ENCODE data around the gene PRDM11. TPM values are rescaled to one million over a fixed set of nuclear protein-coding genes. Genes with fewer than 3 reads are reported as not detected.

The PRDM11 gene
- total RNA-seq, 1 donor from 2014 or later: 24.0 TPM

DNA sequence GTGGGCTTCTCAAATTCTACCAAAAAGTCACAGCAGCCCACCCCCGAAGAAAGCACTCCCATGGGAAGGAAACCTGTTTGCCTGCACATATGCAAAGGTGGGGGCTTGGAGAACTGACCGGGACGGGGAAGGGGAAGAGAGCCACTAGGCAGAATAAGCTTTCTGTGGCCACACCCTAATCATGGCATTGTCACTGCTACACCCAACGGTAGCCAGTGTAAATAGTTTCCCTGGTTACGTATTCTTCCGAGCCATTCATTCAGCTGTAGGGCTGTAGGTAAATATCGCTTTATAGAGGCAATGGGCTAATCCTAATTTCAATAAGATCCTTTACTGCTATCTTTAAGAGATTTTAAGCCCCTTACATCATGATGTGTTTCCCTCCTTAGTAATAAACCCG lies 61.7 kb downstream of the PRDM11 start:
- Mint-ChIP-seq H3K27me3 (no peaks in the 10 kb centered on the region), H3K4me3 (no peak overlapping the region), H3K9me3 (peaks cover under 1% of the 10 kb centered on the region), H3K27ac (no peak overlapping the region), H3K4me1 (ENCODE audit: unreplicated experiment) (peaks cover 20% of the 10 kb centered on the region), H3K36me3 (peaks cover 8% of the 10 kb centered on the region)
- DNase-seq (ENCODE audit: extremely low spot score, unreplicated experiment): no peak
- TF ChIP-seq, protein P1, sequence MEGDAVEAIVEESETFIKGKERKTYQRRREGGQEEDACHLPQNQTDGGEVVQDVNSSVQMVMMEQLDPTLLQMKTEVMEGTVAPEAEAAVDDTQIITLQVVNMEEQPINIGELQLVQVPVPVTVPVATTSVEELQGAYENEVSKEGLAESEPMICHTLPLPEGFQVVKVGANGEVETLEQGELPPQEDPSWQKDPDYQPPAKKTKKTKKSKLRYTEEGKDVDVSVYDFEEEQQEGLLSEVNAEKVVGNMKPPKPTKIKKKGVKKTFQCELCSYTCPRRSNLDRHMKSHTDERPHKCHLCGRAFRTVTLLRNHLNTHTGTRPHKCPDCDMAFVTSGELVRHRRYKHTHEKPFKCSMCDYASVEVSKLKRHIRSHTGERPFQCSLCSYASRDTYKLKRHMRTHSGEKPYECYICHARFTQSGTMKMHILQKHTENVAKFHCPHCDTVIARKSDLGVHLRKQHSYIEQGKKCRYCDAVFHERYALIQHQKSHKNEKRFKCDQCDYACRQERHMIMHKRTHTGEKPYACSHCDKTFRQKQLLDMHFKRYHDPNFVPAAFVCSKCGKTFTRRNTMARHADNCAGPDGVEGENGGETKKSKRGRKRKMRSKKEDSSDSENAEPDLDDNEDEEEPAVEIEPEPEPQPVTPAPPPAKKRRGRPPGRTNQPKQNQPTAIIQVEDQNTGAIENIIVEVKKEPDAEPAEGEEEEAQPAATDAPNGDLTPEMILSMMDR (conservative IDR thresholded peaks at IDR 0.05): no peak

- Mint-ChIP-seq H3K27me3 (no peaks in the 10 kb centered on the region), H3K4me3 (peak overlapping the region; percentile 20), H3K9me3 (no peaks in the 10 kb centered on the region), H3K4me1 (ENCODE audit: unreplicated experiment) (peaks cover 25% of the 10 kb centered on the region), H3K36me3 (peaks cover 12% of the 10 kb centered on the region), H3K27ac (peak overlapping the region; percentile 51)
- DNase-seq (ENCODE audit: extremely low spot score, unreplicated experiment): no peak
- TF ChIP-seq, protein P1 (conservative IDR thresholded peaks at IDR 0.05): no peak
Observed at GRCh38 chr11:45209000-45209879, 62.8 kb downstream of the PRDM11 start.

GRCh38 chr11:45209891-45210699 lies 63.7 kb downstream of the PRDM11 start:
- Mint-ChIP-seq H3K4me3 (peak overlapping the region; percentile 25), H3K27ac (peak overlapping the region; percentile 51), H3K4me1 (ENCODE audit: unreplicated experiment) (peaks cover 28% of the 10 kb centered on the region), H3K27me3 (no peaks in the 10 kb centered on the region), H3K9me3 (no peaks in the 10 kb centered on the region), H3K36me3 (peaks cover 12% of the 10 kb centered on the region)
- TF ChIP-seq, protein P1 (conservative IDR thresholded peaks at IDR 0.05): peak; percentile 32
- no peak for DNase-seq (ENCODE audit: extremely low spot score, unreplicated experiment)

DNA sequence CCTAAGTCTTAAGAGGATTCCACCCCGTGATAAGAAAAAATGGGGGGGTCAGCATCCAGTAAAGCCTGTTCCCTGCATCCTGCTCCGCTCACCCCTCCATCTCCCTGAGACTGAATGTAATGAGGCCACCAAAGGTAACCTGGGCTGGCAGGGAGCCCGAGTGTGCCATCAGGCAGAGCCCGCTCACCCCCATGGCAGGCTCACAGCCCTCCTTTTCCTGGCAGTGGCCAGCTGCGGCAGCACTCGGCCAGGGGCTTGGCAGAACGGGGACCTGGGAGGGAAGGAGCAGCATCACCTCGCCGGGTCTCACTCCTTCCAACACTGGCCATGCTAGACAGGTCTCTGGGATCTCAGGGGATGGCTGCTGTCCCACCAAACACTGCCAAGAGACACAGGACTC lies 64.4 kb downstream of the PRDM11 start:
- no peak for DNase-seq (ENCODE audit: extremely low spot score, unreplicated experiment)
- H3K9me3 Mint-ChIP-seq: no peaks in the 10 kb centered on the region
- TF ChIP-seq, protein P1 (conservative IDR thresholded peaks at IDR 0.05): no peak
- H3K36me3 Mint-ChIP-seq: peaks cover 12% of the 10 kb centered on the region
- H3K27me3 Mint-ChIP-seq: no peaks in the 10 kb centered on the region
- H3K27ac Mint-ChIP-seq: no peak overlapping the region
- H3K4me3 Mint-ChIP-seq: no peak overlapping the region
- peaks cover 30% of the 10 kb centered on the region for H3K4me1 Mint-ChIP-seq (ENCODE audit: unreplicated experiment)

DNA sequence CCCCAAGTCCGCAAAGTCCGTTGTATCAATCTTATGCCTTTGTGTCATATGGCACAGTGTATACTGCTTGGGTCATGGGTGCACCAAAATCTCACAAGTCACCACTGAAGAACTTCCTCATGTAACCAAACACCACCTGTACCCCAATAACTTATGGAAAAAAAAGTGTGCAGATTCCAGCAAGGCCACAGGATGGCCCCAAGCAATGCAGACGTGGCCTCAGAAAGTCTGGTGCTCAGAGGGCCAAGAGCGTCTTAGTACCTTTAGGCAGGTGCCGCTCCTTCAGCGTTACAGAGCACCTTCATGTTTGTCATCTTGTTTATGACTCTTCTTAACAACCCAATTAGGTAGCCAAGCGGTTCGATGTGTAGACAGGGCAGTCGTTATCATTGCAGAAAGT lies 65.3 kb downstream of the PRDM11 start:
- TF ChIP-seq, protein P1 (conservative IDR thresholded peaks at IDR 0.05): no peak
- Mint-ChIP-seq H3K4me3 (no peak overlapping the region), H3K4me1 (ENCODE audit: unreplicated experiment) (peaks cover 30% of the 10 kb centered on the region), H3K9me3 (no peaks in the 10 kb centered on the region), H3K36me3 (peaks cover 12% of the 10 kb centered on the region), H3K27me3 (no peaks in the 10 kb centered on the region), H3K27ac (no peak overlapping the region)
- no peak for DNase-seq (ENCODE audit: extremely low spot score, unreplicated experiment)

All from type B pancreatic cell (in vitro differentiated cells).